Neural progenitor cell (in vitro differentiated cells): Measurements from ENCODE around the gene SPINK1.

Source experiments
- EZH2phosphoT487 ChIP-seq: fragments of 200-600 bp; sonication (generic); IDR thresholded peaks from 2 replicates; pipeline ENCODE4 v1.6.1; 2017; ENCODE audit warnings: antibody characterized with exemption
- TF ChIP-seq, protein P1 (sequence below): fragments of 200-600 bp; sonication (generic); IDR thresholded peaks from 2 replicates; pipeline ENCODE4 v1.5.1; 2017; ENCODE audit warnings: antibody characterized with exemption, mild to moderate bottlenecking

DNA sequence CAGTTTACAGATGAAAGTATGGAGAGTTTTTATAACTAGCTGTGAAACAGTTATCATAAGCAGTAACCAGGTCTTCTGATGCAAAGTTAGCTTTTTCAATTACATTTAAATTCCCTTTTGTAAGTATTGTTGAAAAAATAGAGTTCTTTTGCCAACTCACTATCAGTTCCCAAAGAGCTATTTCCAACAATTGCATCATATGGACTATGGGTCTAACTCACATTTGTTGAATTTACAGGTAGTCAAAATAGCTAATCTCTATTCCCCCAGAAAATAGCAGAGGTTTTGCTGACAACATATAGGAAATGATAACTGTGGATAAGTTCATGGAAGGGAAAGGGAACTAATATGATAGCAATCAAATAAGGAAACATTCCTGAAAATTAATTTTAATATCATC lies 1.4 kb downstream of the SPINK1 start:
- TF ChIP-seq, protein P1, sequence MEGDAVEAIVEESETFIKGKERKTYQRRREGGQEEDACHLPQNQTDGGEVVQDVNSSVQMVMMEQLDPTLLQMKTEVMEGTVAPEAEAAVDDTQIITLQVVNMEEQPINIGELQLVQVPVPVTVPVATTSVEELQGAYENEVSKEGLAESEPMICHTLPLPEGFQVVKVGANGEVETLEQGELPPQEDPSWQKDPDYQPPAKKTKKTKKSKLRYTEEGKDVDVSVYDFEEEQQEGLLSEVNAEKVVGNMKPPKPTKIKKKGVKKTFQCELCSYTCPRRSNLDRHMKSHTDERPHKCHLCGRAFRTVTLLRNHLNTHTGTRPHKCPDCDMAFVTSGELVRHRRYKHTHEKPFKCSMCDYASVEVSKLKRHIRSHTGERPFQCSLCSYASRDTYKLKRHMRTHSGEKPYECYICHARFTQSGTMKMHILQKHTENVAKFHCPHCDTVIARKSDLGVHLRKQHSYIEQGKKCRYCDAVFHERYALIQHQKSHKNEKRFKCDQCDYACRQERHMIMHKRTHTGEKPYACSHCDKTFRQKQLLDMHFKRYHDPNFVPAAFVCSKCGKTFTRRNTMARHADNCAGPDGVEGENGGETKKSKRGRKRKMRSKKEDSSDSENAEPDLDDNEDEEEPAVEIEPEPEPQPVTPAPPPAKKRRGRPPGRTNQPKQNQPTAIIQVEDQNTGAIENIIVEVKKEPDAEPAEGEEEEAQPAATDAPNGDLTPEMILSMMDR, result no peak
- TF ChIP-seq EZH2phosphoT487, result no peak
